Occipital lobe (tissue), 2 donors: Measurements from ENCODE around the gene ZSCAN26. TPM values are rescaled to one million over a fixed set of nuclear protein-coding genes. Genes with fewer than 3 reads are reported as not detected.
A peak's percentile ranks its signal among the peaks of the same experiment; 100 is the strongest.
"Not testable (repeated sequence)": the region's sequence is repeated elsewhere in the genome, so short reads cannot be mapped to it uniquely, and the experiment has no call there.

ENCODE experiments used
- DNase-seq: peaks from one replicate; lab custom pipeline; 2025; lab: John Stamatoyannopoulos, UW
- total RNA-seq: library from RNA; depleted of rRNA; stranded (reverse); fragments of >200 nt; gene quantifications from one replicate; pipeline ENCODE4 v1.2.3, GENCODE V29; 2014

Gene ZSCAN26
- total RNA-seq, 1 donor from 2014 or later = 40.7 TPM

DNA sequence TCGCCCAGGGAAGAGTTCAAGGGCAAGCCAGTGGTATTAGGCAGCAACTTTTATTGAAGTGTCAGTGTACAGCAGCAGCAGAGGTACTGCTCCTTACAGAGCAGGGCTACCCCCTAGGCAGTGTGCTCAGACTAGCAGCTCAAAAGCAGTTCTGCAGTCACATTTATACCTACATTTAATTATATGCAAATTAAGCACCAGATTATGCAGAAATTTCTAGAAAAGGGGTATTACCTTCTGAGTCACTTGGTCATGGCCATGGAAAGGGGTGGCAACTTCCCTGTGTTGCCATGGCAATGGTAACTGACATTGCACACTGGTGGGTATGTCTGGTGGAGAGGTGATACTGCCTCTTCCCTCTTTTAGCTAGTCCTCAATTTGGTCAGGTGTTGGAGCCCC, 12.8 kb upstream of the ZSCAN26 start:
- no peak for DNase-seq

GRCh38 chr6:28257042-28257441, 9.9 kb upstream of the ZSCAN26 start:
- no peak for DNase-seq

DNA sequence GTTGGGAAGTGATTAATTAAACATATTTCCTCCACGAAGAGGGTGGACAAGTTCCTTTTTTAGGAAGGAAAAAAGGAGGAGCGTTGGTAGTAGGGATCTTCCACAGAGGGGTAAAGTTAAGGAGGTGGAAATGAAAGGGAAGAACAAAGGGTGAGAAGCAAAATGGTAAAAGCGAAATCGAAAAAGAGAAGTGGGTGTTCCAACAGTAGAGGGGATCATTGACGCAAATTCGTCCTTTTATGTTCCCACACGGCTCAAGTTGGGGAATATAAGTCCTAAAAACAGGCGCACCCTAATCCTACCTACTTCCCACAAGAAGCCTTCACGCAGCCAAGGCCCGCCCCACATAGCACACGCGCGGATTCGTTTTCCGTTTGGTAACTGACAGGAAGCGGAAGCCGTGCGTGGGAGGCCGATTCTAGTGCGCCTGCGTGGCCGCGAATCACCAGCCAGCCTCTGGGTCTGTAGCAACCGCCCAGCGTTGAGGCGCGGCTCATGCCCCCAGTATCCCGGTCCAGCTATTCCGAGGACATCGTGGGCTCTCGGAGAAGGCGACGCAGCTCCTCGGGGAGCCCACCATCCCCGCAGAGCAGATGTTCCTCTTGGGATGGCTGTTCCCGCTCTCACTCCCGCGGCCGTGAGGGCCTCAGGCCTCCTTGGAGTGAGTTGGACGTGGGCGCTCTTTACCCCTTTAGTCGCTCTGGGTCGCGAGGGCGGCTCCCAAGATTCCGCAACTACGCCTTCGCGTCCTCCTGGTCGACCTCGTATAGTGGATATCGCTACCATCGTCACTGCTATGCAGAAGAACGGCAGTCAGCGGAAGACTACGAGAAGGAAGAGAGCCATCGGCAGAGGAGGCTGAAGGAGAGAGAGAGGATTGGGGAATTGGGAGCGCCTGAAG, 7.8 kb upstream of the ZSCAN26 start, which contains the start of gene NKAPL:
NKAPL (plus strand) TSS at position 421 of the 901 bp plus-strand sequence; CDS start at position 496, 75 bp downstream.
- peak; percentile 53 for DNase-seq

- no peak for DNase-seq
Observed at GRCh38 chr6:28263922-28264321, 3.0 kb upstream of the ZSCAN26 start.

GRCh38 chr6:28264834-28265401, 2.0 kb upstream of the ZSCAN26 start:
- DNase-seq = no peak

DNA sequence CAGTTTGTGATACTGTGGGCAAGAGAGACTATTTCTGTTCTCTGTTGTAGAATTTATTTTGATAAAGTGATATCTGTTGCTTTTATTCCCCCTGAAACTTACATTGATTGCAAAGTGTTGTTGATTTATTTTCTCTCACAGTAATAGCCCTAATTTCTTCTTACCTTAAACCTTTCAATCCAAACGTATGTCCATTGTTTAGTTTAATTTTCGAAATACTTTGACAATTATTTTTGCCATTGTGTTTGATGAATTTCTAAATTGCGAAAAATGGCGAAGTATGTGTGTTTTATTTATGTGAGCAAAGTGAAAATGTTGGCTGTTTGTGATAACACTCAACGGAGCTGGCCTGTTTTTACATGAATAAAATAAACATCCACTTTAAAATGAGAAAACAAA, 381 bp upstream of the ZSCAN26 start:
- DNase-seq = no peak

DNA sequence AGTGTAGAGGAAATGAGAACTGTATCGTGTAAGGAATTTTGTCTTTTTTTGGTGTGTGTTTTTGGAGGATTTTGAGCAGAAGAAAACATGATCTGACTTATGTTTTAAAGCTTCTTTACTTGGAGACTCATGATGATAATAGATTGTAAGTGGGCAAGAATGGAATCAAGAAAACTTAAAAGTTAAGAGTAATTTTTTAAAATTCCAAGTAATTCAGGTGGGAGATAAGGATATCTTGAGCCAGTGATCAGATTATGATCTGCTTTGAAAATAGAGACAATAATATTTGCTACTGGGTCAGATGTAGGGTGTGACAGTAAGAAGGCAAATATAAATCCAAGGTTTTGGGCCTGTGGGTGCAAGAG, 734 bp downstream of the ZSCAN26 start:
- DNase-seq = no peak

- no peak for DNase-seq
Observed at GRCh38 chr6:28269492-28269891, 2.5 kb downstream of the ZSCAN26 start.

GRCh38 chr6:28274888-28275287, 7.9 kb downstream of the ZSCAN26 start:
- no peak for DNase-seq

DNA sequence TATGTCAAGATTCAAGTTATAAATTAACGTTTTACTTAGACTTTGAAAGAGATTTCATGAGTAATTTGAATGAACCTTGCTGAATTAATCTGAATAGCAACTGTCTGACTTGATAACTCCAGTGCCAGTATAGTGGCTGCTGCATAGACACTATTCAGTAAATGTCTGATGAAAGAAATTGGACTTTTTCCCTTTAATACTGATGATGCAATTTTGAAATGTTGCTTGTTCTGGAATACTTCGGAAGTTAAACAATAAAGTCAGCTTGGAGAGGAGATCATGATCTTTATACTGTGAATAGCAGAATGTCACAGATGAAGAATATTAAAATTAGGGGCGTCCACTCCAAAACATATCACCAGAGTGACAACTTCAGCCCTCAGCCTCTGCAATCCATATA, 10.8 kb downstream of the ZSCAN26 start:
- DNase-seq = no peak

- DNase-seq = no peak
Observed at GRCh38 chr6:28280595-28281287, 13.8 kb downstream of the ZSCAN26 start.

DNA sequence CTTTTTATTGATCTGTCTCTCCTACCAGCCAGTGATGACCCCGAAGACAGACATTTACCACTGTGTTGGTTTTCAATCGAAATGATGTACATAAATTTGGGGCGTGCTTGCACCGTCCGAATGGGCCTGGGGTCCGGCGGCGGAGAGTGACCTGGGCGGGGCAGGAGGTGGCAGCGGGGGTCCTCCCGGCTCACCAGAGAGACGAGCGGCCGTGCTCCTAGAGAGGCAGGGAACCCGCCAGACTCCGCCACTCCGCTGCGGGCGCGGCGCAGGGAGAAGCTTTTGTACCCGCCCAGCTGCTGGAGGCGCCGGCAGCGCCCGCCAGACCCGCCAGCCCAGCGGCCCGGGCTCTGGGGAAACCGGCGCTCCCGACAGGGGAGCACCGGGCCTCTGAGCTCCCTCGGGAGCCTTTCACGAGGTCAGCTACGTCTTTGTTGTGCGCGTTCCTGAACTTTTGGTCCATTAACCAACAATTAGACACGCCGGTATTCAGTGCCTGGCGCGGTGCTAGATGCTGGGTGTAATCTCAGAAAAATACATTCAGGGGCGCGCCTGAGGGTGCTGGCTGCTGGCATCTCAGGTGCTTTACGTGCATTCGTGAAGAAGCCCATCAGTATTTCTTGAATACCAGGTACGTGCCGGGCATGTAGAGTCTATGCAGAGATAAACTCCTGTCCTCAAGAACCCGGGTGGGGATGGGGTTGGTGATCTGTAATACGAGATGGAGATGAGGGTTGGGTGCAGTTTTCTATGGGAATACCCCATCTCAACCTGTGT, 14.5 kb downstream of the ZSCAN26 start, which contains the start of gene PGBD1:
PGBD1 (plus strand) TSS at position 285 of the 777 bp plus-strand sequence. CDS start 2,242 bp downstream, outside the sequence.
- peak; percentile 60 for DNase-seq

GRCh38 chr6:28282926-28283325, 16.0 kb downstream of the ZSCAN26 start:
- no peak for DNase-seq

GRCh38 chr6:28291573-28291972, 24.6 kb downstream of the ZSCAN26 start:
- no peak for DNase-seq

- DNase-seq = no peak
Observed at GRCh38 chr6:28295326-28295725, 28.4 kb downstream of the ZSCAN26 start.

DNA sequence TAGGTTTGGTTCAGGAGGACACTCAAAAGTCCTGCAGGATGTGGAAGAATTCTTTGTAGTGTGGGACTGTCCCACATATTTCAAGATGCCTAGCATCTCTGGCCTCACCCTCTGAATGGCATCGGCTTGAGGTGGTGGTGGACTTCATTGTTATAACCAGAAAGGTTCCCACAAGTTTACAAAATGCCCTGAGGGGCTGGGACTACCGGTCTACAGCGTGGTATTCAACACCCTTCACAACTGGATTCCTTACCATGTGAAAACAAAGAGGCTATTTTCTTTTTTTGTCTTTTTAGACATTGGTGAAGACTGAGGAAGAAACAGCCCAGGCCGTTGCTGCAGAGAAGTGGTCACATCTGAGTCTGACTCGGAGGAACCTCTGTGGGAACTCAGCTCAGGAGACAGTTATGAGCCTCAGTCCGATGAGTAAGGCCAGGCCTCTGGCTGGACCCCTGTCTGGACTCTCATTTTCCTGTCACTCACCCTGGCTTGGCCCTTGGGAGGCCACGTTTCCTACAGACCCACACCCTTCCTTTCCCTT, 29.6 kb downstream of the ZSCAN26 start:
- DNase-seq = no peak

DNA sequence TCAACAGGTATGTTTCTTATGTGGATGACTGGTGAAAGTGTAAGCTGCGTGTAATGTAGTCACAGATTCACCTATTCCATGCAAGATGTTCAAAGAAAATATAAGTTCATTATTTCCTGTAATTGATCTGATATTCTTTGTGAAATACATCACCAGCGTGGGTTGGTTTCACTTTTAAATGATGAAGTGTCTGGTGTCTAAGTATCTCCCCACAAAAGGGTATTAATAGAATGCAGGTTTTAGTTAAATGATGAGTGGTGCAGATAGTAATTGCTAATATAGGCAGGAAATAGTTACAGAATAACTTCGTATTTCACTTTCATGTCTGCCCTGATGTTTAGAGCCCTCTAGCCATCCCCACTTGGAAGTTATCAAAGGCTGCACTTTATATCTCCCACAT, 36.6 kb downstream of the ZSCAN26 start:
- no peak for DNase-seq

GRCh38 chr6:28306363-28306762, 39.4 kb downstream of the ZSCAN26 start:
- DNase-seq = not testable (repeated sequence)

DNA sequence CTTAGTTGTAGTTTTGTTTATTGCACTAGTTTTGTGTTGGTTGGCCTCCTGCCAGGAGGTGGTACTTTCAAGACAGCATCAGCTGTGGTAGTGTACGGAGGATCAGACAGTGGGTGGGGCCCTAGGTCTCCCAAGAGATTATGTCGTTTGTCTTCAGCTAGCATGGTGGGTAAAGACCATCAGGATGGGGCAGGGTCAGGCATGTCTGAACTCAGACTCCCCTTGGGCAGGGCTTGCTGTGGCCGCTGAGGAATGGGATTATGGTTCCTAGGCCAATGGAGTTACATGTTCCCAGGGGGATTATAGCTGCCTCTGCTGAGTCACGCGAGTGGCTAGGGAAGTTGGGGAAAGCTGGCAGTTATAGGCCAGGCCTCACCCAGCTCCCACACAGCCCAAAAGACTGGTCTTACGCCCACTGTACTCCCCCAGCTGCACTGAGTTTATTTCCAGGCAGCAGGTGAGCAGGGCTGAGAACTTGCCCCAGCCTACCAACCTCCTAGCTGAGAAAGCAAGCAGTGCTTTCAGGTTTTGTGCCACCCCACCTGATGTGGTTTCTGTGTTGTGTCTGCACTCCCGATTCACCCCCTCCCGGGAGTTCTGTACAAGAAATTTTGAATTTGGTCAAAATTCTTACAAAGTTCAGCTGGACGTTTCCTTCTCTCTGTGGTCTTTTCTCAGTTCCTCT, 44.3 kb downstream of the ZSCAN26 start:
- DNase-seq = no peak

DNA sequence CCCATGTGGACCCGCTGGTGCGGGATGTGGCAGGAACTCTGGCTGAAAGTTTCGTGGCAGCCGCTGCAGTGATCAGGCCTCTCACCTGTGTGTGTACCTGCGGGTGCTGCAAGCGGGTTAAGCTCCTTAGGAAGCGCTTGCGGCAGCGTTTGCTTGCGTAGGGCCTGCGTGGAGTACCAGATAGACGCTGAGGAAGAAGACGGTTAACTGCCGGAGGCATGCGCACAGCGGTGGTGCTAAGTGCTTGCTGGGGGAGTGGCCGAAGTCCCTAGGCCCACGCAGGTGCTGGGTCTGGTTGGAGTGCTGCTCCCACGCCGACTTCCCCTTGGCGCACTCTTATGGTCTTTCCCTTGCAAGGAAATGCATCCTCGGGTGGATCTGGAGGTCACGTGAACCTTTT, 46.0 kb downstream of the ZSCAN26 start:
- DNase-seq = no peak

GRCh38 chr6:28315628-28316027, 48.7 kb downstream of the ZSCAN26 start:
- peak; percentile 5 for DNase-seq
